Activated CD8-positive, alpha-beta memory T cell treated with anti-CD3 and anti-CD28 coated beads for 1 hour (primary cell): ENCODE measurements around the gene ANKS1B.
"Not testable (repeated sequence)": the region's sequence is repeated elsewhere in the genome, so short reads cannot be mapped to it uniquely, and the experiment has no call there.

Experiments
- DNase-seq, 2 donors: peaks; one replicate each; pipeline ENCODE4 v3.0.0-alpha.2; 2020; ENCODE audit warnings: low read depth in 1 of 2; ENCODE audit errors: extremely low read depth in 1 of 2

Gene ANKS1B

DNA sequence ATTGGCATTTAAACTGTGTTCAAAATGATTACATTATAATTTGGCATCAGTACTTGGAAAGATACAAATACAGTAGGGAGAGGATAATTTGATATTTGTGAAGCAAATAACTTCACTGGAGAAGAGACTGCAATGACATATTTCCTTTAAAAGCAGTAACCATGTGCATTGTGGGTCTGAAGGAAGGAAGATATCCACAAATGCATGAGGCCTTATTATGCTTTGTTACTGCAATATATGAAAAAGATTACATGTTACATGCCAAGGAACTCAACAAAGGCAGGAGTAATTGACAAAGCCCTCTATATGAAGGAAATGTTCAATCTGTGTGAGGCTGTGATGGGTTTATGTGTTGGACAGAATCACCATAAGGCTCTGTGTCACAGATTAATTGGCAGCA is 948.2 kb downstream of the ANKS1B start:
- DNase-seq, result no peak

DNA sequence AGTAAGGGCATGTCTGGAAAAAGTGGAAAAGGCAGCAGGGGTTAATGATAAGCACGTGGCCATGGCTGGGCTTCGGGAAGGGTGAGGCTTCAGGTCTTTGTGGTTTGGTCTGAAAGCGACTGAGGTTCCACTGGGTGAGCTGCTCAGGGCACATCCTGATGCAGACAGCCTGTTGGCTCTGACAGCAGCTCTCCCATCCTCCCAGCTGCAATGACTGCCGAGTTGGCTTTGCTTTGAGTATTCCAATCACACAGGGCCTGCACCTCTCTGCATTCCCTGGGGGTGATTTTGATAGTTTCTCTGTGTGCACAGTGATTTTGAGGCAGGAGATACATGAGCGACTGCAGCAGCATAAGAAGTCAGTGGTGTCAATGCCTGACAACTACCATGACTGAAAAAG is 948.9 kb downstream of the ANKS1B start:
- DNase-seq, result no peak

DNA sequence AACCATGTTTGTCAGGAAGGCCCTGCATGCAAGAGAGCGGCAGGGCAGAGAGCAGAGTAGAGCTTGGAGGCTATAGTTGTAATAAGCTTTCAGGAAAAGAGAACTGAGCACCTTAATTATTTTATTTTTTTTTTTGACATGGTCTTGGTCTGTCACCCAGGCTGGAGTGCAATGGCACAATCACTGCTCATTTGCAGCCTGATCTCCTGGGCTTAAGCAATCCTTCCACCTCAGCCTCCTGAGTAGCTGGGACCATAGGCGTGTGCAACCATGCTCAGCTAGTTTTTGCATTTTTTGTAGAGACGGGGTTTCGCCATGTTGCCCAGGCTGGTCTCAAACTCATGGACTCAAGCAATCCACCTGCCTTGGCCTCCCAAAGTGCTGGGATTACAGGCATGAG is 950.5 kb downstream of the ANKS1B start:
- DNase-seq, result not testable (repeated sequence)

DNA sequence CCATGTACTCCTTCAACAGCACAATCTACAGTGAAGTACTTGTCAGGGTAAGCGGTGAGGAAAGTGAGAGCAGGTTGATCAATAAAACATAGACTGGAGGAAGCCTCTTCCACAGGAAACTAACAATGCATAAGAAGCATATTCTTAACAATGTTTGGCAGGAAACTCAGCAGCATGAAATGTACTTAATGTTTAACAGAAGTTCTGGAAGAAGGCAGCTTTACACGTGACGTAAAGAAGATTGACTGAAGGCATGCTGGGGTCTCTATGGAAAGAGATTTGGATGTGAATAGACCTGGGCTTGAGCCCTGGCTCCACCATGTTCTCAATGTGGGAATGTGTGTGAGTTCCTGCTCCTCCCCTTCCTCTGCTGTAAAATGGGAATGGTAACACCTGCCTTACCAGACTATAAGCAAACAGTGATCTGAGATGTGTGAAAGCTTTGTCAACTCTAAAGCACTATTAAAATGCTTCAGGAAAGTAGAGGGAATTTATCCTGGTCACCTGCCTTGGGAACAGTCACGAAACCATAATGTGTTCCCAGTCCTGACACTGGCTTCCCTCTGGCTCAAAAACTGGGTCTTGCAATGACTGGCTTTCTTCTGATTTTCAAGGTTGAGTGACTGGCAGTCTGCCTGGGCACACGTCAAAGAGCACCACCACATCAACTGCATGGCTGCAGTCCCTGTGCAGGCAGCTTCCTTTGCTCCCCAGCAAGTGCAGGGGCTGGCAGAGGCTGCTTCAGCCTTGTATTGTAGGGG is 955.0 kb downstream of the ANKS1B start:
- DNase-seq, result no peak

DNA sequence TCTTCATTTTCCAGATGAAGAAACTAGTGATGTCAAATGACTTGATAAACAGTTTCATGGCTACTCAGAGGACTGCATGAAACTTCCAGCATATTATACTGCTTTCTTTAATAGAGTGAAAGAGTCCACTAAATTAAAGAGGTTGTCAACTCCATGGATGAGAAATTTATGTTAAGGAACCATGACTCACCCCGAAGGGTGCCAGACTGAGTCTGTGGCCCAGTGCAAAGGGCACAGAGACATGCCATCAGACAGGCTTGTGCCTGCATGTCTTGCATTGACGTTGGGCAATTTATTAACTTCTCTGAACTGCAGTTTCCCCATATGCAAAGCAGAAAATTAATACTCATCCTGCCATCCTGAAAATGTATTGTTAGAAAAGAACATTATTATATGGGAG is 957.3 kb downstream of the ANKS1B start:
- no peak for DNase-seq

DNA sequence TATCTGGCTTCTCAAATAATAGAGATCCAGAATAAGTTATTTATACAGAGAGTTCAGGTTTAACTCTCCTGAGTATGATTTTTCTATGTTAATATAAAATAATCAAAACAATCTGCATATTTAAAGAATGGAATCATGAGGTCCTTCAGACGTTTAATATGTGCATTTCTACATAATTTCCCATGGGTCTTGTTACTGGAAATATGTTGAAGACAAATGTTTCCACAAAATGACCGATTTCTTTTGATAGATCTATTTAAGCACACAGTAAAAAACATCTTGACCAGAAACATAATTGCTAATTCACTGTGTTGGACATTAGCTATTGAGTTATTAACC is 957.7 kb downstream of the ANKS1B start:
- no peak for DNase-seq

DNA sequence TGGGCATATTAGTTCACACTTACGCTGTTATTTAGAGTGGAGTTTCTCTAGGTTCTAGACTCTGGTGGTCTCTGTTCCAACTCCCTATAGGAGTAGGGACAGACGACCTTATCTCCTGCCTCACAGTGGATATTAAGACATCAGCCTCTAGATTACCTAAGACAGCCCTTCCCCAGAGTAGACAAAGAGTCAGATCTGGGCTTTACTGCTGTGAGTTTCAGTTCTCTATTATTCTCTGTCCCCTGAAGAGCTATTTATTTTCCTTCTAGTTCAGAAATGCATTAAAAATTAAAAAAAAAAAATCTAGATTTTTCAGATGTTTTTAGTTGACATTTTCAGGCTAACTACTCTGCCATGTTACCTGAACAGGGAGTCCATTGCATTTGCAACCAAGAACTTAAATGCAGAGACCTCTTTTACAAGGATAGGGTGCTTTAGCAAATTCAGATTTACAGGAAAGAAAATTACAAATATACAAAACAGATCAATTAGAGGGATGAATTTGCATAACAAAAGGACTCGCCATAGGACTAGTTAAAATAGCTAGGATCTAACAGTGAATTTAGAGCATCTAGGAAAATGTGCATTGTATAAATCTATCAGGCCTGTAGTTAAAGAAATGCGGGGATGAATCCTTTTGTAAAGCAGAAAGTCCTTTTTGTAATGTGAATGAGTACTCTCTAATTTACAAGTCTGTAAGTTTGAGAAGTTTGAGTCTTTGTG is 958.2 kb downstream of the ANKS1B start:
- DNase-seq, result no peak

DNA sequence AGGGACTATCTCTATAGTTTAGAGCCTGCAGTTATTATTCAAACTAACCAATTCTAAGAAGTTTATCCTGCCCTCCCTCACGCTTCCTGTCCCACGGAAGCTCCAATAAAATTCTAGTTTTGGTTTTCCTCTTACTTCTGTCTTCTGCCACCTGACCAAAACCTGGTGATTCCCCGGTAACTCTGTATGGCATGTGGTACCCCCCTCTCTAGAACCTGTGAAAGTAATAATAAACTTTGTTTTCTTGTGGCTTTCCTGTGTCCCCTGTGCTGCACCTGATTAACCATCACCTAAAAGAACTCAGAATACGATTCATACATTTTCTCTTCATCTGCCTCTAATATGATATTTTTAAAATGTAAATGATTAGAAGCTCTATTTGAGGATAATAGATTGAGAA is 959.9 kb downstream of the ANKS1B start:
- DNase-seq, result no peak

DNA sequence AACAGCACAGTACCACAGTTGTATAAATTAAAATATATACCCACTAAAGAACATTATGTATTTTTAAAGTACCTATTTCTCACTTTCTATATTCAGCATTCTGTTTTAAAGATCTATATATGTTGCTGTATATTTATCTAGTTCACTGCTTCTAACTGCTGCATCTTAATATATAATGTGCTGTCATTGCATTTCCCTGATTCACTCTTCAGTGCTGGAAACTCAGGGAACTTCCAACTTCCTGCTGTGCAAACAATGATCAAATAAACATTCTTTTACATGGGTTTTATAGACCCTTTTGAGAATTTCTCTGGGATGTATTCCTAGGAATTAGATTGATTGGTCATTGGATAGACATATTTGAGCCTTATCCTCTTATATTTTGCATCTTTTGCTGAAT is 960.5 kb downstream of the ANKS1B start:
- DNase-seq, result no peak

DNA sequence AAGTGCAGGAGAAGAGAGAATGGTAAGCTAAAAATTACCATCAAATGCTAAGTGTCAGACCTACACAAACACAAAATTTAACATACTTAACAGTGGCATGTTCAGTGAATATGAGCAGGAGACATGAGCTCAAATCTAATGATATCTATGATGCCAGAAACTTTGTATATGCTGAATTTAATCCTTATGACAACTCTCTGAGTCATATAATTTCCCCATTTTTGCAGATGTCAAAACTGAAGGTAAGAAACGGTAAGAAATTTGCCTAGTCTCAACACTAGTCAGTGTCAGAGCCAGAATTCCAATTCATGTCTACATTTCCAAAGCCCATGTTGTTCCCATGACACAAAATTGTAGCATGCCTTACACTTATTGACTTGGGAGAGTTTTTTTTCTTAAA is 963.9 kb downstream of the ANKS1B start:
- no peak for DNase-seq

DNA sequence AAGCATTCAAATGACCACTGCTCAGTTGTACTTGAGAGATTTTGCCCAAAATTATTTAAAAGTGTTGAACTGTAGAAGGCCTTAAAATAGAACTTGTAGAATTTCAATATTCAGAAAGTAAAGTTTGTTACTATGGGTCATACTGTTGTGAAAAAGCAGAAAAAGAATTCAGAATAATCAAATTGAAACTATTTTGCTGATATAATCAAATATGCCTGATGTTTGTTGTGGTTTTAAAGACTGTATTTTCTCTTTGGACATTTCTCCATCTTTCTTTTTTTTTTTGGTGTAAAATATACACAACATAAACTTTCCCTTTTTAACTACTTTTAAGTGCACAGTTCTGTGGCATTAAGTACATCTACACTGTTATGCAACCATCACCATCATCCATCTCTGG is 964.9 kb downstream of the ANKS1B start:
- DNase-seq, result no peak

DNA sequence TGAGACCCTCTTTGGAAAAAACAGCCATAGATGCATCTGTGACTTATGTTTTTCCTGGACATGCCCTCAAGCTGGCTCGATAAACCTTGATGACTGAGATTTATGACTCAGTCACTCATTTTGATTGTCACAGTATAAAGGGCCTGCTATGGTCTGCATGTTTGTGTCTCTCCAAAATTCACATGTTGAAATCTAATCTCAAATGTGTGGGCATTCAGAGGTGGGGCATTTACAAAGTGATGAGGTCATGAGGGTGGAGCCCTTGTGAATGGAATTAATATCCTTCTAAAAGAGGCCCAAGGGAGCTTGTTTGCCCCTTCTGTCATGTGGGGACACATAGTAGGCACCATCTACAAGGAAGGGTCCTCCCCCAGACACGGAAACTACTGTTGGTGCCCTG is 966.8 kb downstream of the ANKS1B start:
- no peak for DNase-seq

DNA sequence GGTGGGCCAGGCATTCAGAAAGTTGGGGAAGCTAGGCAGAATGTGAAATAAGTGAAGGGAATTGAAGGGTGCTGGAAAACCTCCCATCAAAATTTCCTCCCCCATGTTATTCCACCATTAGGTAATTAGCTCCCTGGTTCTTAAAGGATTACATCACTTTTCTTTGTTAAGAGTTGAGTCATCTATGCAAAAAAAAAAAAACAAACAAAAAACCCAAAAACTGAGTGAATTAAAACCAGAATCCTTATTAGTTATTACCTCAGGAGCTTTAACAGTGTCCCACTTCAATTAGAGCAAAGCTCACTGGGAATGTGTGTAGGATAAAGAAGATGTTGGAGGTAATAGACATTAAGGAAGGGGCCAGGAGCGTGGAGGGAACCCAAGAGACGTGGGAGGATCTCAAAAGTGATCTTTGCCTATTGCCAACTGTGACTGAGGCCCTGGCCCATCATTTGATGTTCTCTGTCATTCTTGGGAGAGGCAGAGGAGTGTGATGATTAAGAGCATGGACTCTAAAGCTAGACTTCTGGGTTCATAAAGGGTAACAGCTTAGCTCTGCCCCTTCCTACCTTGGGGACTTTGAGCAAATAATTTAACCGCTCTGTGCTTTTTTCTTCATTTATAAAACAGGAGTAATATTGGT is 975.0 kb downstream of the ANKS1B start:
- no peak for DNase-seq

DNA sequence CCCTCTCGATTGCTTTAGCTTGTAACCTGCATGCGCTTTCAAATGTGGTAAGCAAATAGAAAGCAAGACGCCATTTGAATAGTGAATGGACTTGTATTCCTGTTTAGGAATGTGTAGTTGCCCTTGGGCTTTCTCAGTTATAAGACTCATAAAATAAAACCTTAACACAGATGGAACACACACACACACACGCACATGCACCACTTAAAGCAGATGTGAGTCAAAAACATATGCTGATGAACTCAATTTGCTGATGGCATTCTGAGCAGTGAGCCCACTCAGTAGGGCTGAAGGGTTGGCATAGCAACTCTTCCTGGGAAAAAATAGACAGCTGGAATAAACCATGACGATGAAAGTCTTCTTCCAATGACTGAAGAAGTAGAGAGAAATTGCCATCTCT is 979.1 kb downstream of the ANKS1B start:
- DNase-seq, result no peak

DNA sequence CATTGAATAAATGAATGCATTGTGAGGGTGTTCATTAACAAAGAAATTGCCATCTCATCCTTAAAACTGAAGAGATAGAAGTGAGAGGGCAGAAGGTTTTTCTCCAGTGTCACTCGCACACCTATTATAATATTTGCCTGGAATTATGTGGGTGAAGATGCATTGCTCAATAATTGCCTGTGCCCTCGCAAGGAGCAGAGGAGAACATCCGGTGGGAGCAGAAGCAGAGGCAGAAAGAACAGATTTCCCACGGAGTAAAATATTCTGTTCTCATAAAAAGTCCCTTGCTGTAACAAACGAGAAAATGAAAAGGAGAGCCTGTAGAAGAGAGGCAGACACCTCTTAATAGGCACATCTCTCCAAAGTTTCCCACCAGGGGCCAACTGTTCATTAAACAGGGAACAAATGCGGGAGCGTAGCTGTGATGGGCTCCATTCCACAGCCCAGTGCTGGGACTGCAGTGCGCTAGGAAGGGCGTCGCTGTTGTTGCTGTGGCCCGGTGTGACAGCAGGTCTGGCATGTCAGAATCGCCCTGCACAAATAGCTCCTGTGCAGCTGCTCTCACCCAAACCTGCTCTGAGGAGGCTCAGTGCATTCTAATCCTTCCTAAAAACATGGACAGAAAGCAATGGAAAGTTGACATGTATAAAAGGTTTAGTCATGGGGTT is 979.8 kb downstream of the ANKS1B start:
- DNase-seq, result no peak

DNA sequence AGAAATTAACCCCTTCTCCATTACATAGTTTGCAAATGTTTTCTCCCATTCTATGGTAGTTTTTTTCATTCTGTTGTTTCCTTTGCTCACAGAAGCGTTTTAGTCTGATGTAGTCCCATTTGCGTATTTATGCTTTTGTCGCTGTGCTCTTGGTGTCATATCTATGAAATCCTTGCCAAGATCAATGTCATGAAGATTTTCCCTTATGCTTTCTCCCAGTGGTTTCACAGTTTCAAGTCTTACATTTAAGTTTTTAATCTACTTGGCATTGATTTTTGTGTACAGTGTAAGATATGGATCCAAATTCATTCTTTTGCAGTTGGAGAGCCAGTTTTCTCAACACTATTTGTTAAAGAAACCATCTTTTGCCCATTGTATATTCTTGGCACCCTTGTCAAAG is 982.0 kb downstream of the ANKS1B start:
- DNase-seq, result no peak

DNA sequence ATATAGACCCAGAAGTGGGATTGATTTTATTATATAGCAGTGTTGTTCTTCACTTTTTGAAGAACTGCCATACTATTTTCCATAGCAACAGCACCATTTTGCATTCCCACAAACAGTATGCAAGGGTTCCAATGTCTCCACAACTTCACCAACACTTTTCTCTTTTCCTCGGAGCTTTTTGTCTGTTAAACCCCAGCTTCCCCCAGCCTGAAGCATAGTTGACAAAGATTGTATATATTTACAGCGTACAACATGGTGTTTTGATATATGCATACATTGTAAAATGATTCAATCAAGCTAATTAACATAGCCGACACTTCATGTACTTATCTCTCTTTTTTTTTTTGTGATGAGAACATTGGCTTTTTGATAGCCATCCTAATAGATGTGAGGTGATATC is 982.6 kb downstream of the ANKS1B start:
- no peak for DNase-seq

DNA sequence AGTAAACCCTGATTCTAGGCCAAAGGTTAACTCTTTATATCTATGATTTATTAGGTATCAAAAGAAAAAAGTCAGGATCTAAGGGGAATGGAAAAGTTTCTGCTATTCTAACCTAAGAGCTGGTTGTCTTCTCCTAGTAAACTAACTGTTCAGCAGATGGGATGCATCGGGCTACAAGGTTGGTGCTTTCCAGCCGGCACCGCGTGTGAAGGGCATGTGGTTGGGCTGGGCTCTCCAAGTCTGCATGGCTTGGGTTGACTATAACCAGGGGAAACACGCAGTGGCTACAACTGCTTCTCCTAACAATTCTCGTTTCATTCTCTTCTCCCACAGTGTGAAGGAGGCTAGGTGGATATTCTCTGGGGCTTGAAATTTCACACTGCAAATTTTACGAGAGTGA is 985.2 kb downstream of the ANKS1B start:
- no peak for DNase-seq

DNA sequence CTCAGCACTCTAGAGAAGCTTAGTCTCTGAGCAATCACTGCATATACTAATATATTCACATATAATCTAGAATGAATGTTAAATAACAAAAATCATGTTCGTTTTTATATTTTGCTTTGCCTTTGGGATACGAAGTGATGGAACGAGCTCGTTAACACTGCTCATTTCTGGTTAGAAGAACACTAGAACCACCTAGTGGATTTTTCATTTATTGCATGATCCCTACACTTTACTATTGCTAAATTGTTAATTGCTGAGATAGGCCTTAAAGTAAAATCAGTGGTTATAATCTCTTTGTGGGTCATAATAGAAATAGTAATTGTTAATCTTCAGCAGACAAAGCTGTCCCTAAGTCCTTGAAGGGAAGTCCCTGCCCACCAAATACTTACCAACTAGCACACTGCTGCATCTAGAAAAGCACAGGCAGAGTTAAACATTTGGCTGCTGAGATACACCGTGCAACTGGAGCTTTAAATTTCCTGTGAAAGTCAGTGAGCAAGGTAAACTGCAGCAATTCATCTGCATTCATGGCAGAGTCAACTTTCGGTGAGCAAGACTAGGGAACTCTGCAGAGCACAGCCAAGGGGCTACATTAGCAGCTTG is 985.9 kb downstream of the ANKS1B start:
- DNase-seq, result no peak

DNA sequence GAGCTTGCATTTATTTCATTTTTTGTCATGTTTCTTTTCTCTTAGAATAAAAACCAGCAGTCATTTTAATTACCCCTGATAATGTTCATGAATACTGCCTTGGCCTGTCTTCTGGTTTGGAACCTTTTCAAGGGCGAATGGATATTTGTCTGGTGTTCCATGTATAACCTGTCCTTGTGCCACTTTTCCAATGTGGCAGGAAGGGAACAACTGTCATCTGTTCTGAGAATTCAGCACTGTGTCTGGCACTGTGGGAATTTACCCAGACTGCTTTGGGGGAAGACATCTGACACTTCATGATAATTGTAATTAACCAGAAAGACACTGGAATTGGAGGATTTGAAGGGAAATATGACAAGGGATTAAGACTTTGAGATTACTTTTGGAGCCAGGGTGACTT is 986.8 kb downstream of the ANKS1B start:
- DNase-seq, result no peak

DNA sequence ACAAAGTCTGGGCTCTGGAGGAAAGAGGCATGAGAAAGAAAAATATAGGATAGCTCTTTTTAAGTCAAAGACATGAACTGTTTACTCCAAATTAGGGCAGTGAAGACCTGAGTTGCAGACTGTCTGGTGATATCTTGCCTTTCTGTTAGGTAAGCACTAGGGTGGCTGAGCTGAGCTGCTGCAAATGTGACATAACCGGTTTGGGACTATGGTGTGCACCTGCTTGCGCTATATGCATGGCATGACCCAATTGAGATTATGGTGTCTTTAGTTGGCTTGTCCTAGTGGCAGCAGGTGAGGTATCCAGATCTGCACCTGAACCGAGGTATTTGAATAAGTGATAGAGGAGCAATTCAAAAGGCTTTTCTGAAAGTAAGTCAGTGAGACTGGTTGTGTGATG is 994.1 kb downstream of the ANKS1B start:
- DNase-seq, result no peak
